ENCODE measurements around the gene MRPS31.

MRPS31 gene

DNA sequence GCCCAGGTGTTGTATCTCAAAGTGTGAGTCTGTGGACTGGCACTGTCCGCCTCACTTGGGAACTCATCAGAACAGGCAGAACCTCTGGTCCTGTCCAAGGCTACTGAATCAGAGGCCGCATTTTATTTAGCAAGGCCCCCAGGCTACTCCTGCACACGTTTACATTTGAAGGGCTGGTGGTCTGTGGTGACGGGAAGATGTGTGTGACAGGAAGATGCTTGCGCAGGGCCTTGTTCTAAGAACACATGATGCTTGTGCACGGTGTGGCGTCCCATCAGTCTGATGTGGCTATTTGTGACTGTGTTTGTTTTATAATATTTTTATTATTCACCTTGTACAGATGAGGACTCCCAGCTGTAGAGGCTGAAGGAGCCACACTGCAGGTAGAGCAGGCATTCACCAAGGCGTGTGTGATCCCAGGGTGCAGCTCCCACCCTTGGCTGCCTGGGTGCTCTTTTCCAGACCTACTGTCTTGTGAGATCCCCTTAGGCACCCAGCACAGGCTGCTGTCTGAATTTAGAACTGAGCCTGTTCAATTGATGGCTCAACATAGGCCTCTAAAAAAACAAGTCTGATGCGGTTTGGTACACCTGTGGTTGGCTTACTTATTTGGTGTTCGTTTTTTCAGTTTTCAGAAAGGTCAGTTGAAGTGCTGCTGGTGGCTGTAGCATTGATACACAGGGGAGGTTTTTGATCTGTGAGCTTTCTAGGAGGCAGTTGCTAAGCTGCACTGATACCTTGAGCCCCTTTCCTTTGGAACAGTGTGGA is 21.5 kb upstream of the MRPS31 start:
- TF ChIP-seq TAF1 (IDR thresholded peaks at IDR 0.05; ENCODE audit: borderline replicate concordance, insufficient read depth, low read length) = no peak
- no peak for TF ChIP-seq POLR2AphosphoS5 (IDR thresholded peaks at IDR 0.05; ENCODE audit: low read depth, low read length)
- no peak for TF ChIP-seq FOXP2 (optimal IDR thresholded peaks at IDR 0.05; ENCODE audit: borderline replicate concordance, extremely low read depth, extremely low read length, insufficient read depth)
- no peak for TF ChIP-seq SIN3A (IDR thresholded peaks at IDR 0.05; ENCODE audit: borderline replicate concordance, insufficient read depth, low read length)
- TF ChIP-seq, protein P1, sequence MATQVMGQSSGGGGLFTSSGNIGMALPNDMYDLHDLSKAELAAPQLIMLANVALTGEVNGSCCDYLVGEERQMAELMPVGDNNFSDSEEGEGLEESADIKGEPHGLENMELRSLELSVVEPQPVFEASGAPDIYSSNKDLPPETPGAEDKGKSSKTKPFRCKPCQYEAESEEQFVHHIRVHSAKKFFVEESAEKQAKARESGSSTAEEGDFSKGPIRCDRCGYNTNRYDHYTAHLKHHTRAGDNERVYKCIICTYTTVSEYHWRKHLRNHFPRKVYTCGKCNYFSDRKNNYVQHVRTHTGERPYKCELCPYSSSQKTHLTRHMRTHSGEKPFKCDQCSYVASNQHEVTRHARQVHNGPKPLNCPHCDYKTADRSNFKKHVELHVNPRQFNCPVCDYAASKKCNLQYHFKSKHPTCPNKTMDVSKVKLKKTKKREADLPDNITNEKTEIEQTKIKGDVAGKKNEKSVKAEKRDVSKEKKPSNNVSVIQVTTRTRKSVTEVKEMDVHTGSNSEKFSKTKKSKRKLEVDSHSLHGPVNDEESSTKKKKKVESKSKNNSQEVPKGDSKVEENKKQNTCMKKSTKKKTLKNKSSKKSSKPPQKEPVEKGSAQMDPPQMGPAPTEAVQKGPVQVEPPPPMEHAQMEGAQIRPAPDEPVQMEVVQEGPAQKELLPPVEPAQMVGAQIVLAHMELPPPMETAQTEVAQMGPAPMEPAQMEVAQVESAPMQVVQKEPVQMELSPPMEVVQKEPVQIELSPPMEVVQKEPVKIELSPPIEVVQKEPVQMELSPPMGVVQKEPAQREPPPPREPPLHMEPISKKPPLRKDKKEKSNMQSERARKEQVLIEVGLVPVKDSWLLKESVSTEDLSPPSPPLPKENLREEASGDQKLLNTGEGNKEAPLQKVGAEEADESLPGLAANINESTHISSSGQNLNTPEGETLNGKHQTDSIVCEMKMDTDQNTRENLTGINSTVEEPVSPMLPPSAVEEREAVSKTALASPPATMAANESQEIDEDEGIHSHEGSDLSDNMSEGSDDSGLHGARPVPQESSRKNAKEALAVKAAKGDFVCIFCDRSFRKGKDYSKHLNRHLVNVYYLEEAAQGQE (IDR thresholded peaks at IDR 0.05; ENCODE audit: insufficient read depth in 1 of 2, low read depth in 2 of 2, low read length in 2 of 2) = no peak

DNA sequence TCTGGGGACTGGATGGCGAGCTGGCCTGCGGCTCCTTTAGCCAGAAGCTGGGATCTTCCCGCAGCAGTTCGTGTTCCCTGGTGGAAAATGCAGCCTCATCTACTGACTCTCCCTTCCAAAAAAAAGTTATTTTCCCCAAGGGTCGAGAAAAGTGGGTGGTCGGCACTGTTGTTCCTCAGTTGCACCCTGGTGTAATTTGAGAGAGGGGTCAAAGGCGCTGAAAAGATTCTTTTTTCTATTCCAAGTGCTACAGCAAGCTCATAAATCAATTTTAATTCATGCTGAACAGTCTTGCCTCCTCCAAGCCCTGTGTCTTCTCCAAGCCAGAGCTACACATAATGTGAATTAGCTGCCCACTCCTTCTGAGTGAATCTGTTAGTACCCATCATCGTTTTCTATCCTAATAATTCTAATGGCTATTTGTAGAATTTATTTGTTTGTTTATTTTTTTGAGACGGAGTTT is 19.2 kb upstream of the MRPS31 start:
- TF ChIP-seq FOXP2 (optimal IDR thresholded peaks at IDR 0.05; ENCODE audit: borderline replicate concordance, extremely low read depth, extremely low read length, insufficient read depth) (no peak), POLR2AphosphoS5 (IDR thresholded peaks at IDR 0.05; ENCODE audit: low read depth, low read length) (no peak), SIN3A (IDR thresholded peaks at IDR 0.05; ENCODE audit: borderline replicate concordance, insufficient read depth, low read length) (no peak), TAF1 (IDR thresholded peaks at IDR 0.05; ENCODE audit: borderline replicate concordance, insufficient read depth, low read length) (no peak)
- TF ChIP-seq, protein P1 (IDR thresholded peaks at IDR 0.05; ENCODE audit: insufficient read depth in 1 of 2, low read depth in 2 of 2, low read length in 2 of 2) = no peak

DNA sequence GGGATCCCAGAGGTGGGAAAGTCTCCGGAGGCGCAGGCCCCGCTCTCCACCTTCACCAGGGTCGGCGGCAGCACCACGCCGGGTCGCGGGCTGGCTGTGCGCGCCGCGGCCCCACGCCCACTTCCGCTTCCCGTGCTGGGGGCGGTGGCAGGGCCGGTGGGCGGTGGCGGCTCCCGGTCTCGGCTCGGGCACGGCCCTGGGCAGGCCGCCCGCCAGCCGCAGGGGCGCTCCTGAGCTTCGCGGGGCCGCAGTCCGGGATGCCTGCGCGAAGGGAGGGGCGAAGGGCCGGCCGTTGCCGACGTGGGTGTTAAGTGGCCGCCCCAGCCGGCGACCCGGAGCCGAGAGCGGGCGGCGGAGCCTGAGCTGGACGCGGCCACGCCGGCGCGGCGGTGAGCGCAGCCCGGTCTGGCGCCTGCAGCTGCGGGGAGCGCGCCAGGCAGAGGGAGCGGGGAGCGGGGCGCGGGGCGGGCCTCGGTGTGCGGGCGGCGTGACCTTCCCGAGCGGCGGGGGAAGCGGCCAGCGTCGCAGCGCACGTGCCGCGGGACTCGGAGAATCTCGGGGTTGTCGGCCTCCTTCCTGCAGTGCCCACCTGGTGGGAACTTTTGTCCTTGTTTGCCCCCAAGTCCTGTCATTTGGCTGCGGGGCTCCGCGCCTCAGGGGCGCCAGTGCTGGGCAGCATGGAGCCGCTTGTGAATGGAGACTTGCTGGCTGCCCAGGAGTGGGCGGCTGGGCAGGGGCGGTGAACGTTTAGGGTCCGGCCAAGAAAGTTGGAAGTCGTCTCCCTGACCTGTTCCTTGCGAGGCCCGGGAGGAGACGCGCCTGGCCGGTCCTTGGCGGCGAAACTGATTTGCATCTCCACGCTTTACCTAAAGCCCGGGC is 18.5 kb upstream of the MRPS31 start, which contains the start of gene SLC25A15:
SLC25A15 (plus strand) TSS at position 337 of the 879 bp plus-strand sequence. CDS start 3,616 bp downstream, outside the sequence.
- TF ChIP-seq FOXP2 (optimal IDR thresholded peaks at IDR 0.05; ENCODE audit: borderline replicate concordance, extremely low read depth, extremely low read length, insufficient read depth) = peak; percentile 37
- TF ChIP-seq SIN3A (IDR thresholded peaks at IDR 0.05; ENCODE audit: borderline replicate concordance, insufficient read depth, low read length) = no peak

DNA sequence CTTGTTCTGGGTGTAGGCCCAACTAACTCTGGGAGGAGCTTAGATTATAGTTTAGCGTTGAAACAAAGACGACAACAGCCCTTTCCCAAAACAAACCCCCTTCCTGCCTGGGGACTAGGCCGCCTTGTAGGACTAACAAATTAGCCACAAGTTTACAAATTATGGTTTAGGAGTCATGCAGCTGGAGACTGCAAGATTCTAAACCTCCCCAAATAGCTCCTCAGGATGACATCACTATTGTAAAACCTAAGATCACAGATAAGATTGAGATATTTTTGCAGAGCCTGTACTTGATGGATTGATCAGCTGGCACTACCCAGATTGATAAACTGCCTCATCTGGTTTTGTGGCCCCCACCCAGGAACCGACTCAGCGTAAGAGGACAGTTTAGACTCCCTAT is 16.1 kb upstream of the MRPS31 start:
- TF ChIP-seq, protein P1 (IDR thresholded peaks at IDR 0.05; ENCODE audit: insufficient read depth in 1 of 2, low read depth in 2 of 2, low read length in 2 of 2) = no peak
- no peak for TF ChIP-seq POLR2AphosphoS5 (IDR thresholded peaks at IDR 0.05; ENCODE audit: low read depth, low read length)
- no peak for TF ChIP-seq SIN3A (IDR thresholded peaks at IDR 0.05; ENCODE audit: borderline replicate concordance, insufficient read depth, low read length)
- TF ChIP-seq TAF1 (IDR thresholded peaks at IDR 0.05; ENCODE audit: borderline replicate concordance, insufficient read depth, low read length) = no peak
- TF ChIP-seq FOXP2 (optimal IDR thresholded peaks at IDR 0.05; ENCODE audit: borderline replicate concordance, extremely low read depth, extremely low read length, insufficient read depth) = no peak

DNA sequence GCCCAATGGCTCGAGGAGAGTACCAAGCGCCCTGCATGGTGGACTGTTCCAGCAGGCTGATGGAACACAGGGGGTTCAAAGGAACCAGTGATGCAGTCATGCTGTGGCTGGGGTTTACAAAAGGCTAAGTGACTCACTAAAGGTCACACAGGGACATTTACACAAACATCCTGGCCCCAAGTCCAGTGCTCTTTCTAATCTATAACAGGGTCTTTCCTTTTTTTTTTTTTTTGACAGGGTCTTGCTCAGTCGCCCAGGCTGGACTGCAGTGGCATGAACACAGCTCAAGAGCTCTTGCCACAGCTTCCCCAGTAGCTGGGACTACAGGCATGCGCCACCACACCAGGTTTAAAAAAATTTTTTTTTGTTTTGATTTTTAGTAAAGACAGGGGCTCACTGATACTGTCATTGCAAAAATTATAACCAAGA is 15.6 kb upstream of the MRPS31 start:
- TF ChIP-seq TAF1 (IDR thresholded peaks at IDR 0.05; ENCODE audit: borderline replicate concordance, insufficient read depth, low read length) (no peak), SIN3A (IDR thresholded peaks at IDR 0.05; ENCODE audit: borderline replicate concordance, insufficient read depth, low read length) (no peak), POLR2AphosphoS5 (IDR thresholded peaks at IDR 0.05; ENCODE audit: low read depth, low read length) (no peak), FOXP2 (optimal IDR thresholded peaks at IDR 0.05; ENCODE audit: borderline replicate concordance, extremely low read depth, extremely low read length, insufficient read depth) (no peak)
- TF ChIP-seq, protein P1 (IDR thresholded peaks at IDR 0.05; ENCODE audit: insufficient read depth in 1 of 2, low read depth in 2 of 2, low read length in 2 of 2) = no peak

All from PFSK-1 (cell line).